Activated CD8-positive, alpha-beta memory T cell treated with anti-CD3 and anti-CD28 coated beads, Interleukin-2, amount 50 U/mL, for 4 hours (primary cell): ENCODE results near the gene NOC2L.
A peak's percentile ranks its signal among the peaks of the same experiment; 100 is the strongest.

Source experiments
- DNase-seq: peaks from one replicate; pipeline ENCODE4 v3.0.0-alpha.2; 2020

NOC2L gene

DNA sequence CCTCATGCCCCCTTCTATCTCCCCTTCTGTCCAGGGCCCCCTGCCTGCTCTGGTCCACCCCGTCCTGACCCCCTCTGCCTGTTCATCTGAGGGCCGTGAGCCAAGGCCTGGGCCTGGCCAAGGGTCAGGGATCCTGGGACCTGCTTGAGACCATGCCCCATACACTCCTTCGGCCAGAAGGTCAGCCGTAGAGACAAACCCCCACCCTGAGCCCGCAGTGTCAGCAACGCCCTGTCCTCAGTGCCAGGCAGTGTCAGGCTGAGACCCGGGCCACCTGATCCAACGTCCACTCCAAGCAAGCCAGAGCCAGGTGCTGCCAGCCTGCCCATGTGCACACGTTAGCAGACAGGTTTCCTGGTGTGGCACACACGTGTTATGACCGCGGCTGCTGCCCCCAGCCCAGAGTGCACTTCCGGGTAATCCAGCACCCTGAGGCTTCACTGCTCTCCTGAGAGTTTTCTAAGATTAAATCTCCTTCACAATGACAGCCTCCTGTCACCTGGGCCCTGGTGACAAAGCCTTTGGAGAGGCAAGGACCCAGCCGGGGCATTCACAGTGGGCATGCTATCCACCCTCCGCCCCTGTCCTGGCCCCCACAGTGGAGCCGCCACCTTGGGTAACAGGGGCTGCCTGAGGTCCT lies 45.4 kb downstream of the NOC2L start:
- no peak for DNase-seq

DNA sequence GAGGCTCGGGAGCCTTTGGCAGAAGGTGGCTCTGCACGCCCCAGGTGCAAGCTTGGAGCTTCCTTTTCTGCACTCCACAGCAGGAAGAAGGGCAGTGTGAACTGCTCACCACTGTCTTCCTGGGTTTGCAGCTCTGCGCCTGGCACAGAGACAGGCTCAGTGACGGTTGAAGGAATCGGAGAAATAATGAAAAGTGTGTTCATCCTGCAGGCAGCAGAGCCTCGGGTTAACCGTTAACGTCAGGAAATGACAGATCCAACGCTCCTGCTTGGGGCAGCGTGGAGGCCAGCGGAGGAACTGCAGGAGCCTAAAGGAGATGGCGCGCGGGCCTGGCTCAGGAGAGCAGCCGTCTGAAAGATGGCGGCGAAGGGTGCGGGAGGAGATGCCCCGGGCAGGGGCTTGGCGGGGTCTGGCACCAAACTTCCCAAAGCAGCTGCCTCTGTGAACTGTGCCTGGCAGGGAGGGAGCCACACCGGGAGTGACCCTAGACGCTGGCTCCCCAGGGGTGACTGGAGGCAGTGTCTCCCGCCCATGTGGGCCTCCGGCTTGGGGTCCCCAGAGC lies 46.2 kb downstream of the NOC2L start:
- no peak for DNase-seq

DNA sequence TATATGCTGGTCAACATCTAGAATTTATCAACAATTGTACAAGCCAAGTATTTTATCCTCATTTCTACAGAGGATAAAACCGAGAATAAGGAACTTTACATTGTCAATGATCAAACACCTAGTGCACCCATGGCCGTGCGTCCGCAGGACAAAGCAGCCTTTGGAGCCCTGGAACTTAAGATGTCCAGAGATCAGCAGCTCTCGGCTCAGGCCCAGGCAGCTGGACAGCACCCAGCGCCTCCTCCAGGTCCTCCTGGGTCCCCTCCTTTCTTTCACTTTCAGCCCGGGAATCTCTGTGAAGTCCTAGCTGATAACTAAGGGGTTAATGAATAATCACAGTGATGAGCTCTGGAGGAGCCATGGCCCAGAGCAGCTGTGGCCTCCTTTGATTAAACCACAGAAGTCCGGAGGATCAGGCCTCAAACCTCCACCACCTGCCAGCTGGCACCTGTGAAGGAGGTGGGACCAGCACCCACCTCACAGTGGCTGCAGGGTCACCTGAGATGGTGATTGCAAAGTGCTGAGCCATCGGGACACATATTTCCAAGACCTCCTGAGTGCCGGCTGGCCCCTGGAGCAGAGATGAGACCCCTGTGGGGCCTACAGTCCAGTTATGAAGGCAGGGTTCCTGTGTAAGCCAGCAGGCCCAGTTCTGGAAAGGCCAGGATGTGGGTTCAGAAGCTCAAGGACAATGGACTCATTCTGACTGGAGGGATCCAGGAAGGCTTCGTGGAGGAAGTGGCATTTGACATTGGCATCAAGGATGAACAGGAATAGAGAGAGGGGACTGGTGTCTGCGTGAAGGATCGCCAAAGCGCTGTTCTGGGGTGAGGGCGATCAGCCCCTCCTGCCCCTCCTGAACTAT lies 46.9 kb downstream of the NOC2L start:
- DNase-seq = no peak

DNA sequence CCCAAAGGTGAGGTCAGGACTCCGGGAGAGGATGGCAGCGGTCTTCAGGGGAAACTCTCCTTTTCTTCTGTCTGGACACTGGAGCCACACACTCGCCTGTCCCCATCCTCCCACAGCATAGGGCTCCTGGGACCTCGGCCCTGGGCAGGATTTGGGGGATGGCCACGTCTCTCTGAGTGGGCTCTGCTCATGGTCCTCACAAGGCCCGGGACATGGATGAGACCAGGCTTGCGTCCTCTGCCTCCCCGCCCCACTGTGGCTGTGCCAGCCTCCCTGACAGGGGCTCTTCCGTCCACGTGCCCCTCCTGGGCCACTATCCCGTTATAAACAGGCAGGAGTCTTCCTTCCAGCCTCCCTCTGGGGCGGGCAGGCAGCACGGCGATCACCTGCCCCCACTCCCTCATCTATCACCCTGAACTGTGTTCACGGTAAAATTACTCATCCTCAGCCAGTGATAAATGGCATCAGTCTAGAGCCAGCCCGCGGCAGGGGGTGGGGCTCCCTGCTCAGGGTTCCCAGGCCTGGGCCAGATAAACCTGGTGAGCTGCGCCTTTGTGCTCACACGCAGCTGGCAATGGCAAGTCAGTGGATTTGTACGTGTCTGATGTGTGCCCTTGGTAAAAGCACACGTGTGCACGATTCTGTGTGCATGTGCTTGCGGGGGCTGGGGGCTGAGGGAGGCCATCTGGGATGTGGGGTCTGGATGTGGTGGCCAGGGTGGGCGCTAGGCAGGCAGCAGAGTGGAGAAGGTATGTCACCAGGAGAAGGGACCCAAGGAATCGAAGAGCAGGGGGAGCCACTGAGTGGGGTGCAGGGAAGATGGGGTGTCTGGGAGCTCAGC lies 48.0 kb downstream of the NOC2L start:
- peak; percentile 16 for DNase-seq

- DNase-seq = no peak
These were observed 48.7 kb downstream of the NOC2L start for GRCh38 chr1:910311-910880.

- DNase-seq = no peak
These were observed 49.2 kb downstream of the NOC2L start for GRCh38 chr1:909861-910310.

DNA sequence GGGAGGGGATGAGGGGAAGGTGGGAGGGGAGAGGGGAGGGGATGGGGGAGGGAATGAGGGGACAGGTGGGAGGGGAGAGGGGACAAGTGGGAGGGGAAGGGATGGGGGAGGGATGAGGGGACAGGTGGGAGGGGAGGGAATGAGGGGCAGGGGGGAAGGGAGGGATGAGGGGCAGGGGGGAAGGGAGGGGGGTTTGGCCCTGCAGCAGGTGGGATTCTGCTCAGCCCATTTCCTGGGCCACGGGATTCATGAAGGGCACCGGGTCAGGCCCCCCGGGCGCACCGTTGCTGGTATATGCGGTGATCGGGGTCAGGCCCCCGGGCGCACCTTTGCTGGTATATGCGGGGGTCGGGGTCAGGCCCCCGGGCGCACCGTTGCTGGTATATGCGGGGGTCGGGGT lies 50.4 kb downstream of the NOC2L start:
- DNase-seq = no peak

DNA sequence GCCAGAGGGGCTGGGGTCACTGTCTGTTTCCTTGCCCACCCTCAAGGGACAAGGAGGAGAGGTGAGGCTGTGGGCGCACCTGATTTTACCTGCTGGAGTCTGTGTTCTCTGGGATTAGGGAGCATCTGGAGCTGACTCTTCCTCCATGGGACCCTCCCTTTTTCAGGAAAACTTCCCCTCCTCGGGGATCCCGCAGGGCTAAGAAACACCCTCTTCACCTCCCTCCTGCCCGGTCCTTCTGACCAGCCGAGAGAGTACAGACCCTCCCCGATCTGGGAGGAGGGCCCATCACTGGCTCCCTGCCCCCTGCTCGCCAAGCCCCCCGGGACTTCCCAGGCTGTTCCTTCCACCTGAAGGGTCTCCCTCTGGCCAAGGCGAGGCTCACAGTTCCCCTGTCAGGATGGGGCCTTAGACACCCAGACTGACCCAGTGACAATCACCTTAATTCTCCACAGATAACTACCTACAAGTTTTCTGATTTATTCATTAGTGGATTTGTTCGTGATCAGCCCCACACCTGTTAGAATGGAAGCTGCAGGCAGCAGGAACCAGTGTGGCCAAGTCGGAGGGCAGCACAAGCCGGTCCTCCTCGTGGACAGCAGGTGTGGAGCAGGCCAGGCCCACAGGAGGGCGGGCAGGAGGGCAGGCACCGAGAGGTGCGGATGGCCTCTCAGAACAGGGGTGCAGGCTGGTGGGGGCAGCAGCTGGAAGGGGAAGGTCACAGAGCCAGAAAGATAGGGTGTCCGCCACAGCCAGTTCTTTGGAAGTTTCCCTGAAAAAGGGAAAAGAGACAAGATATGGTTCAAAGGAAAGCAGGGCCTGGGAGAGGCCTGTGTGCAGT lies 51.2 kb downstream of the NOC2L start:
- DNase-seq = no peak

DNA sequence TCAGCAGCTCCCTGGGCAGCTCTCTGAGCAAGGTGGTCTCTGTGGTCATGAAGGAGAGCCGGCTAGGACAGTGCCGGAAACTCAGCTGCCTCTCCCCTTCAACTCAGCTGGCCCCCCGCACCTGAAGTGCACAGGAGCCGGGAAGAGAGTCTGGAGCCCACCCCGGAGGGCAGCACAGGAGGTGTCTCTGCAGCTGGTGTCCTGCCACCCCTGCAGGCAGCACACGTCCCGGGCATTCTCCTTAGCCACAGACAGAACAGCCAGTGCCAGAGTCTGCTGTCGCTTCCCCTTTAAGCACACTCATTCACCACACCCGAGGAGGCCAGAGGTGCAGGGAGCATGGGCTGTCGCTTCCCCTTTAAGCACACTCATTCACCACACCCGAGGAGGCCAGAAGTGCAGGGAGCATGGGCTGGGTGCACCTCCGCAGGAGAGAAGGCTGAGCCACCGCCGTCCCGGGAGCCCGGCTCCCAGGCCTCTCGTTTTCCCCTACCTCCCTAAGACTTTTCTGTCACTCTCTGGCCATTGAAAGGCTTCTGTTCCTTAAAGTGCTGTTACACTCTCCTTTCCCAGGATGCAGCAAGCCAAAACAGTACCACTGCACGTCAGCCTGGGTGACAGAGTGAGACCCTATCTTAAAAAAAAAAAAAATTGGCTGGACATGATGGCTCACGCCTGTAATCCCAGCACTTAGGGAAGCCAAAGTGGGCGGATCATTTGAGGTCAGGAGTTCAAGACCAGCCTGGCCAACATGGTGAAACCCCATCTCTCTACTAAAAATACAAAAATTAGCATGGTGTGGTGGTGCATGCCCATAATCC lies 52.2 kb downstream of the NOC2L start:
- DNase-seq = no peak

DNA sequence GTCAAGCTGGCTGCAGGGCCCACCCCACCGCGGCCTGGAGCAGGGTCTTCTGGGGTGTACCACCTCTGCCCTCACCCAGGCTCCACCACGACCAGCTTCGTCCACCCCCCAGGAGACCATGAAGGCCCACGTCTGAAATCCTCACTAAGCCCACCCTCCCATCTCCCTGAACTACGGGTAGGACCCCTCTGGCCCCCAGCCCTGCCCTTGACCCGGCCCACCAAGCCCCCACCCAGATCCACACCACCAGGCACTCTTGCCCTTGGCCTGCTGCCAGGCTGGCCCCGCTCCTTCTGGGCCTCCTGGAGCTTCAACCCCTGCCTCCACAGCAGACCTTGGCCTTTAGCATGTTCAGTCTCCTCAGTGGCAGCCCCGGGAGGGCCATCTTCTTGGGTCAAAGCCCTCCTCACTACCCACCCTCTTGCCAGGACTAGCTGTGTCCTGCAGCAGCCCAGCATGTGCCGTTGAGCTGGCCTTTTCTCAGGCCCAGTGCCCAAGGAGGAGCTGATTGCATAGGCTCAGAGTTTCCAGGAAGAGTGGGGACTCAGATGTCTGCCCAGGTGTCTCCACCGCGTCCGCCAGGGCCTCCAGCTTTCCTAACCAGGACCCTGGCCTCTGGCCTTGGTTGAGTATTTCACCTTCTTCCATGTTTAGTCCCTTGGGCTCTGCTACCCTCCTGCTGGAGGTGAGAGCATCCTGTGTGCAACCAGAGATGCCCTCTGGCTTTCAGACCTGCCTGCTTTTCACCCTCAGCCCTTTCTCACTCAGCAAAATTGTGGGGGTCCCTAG lies 53.1 kb downstream of the NOC2L start:
- no peak for DNase-seq

- peak; percentile 36 for DNase-seq
These were observed 53.8 kb downstream of the NOC2L start for GRCh38 chr1:905071-905749.

- DNase-seq = peak; percentile 88
These were observed 54.6 kb downstream of the NOC2L start for GRCh38 chr1:904310-904950.

GRCh38 chr1:903721-904271 lies 55.3 kb downstream of the NOC2L start:
- DNase-seq = peak; percentile 21

DNA sequence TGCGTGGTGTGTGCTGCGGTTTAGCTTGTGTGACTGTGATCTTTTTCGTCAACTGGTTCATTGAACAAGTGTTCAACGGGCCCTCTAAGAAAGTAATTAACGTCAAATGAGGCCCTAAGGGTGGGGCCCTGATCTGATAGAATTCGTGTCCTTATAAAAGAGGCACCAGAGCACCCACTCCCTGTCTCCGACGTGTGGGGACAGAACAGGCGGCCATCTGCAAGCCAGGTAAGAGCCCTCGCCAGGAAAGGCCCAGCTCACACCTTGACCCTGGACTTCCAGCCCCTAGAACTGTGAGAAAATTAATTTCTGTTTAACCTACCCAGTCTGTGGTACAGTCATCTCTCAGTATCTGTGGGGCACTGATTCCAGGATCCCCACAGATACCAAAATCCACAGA lies 55.8 kb downstream of the NOC2L start:
- no peak for DNase-seq

DNA sequence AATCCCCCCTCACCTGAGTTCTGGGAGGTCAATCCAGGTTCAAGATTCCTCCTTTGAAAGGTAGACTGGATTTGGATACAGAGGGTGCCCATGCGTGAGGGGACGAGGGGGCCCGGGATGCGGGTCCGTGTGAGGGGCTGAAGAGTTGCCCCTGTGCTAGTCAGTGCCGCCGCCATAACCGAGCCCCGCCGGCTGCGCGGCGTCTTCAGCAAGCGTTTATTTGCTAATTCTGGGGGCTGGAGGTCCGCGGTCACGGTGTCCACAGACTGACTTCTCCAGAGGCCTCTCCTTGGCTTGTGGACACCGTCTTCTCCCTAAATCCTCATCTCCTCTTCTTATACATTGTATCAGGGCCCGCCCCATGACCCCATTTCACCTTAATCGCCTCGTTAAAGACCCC lies 56.3 kb downstream of the NOC2L start:
- no peak for DNase-seq

DNA sequence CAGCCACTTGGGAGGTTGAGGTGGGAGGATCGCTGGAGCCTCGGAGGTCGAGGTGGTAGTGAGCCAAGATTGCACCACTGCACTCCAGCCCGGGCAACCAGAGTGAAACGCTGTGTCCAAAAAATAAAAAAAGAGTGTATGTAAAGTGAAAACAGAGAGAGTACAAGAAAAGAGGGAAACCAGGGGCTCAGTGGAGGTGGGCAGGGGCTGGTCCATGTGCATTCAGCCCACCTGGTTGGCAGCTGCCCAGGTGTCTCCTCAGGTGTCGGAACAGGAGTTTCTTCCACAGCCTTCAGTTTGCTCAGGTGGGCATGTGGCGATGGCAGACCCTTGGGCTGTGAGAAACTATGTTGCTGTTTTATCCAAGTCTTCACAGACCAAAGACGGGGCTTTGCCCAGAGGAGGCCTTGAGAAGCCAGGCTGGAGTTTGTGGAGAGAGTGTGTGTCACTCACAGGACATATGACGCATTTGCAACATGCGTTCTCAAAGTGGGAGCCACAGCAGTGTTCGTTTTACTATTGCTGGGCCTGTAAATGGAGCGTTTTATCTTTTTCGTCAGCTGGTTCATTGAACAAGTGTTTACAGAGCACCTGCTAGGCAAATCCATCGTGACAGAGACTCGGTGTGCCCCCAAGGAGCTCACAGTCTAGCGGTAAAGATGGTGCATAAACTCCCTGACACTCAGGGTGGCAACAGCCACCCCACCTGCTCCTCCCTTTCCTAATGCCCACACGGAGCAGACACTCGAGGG lies 57.8 kb downstream of the NOC2L start:
- DNase-seq = no peak

GRCh38 chr1:899636-900317 lies 59.3 kb downstream of the NOC2L start:
- DNase-seq = no peak
